DND-41 (cell line): ENCODE data around the gene CCL4.
"Not testable (repeated sequence)": the region's sequence is repeated elsewhere in the genome, so short reads cannot be mapped to it uniquely, and the experiment has no call there.

ENCODE experiments used
- ATAC-seq: fragments of 200-7000 bp; cut with Tn5 transposase; 3 replicates; pipeline ENCODE4 v1.9.1; 2021; ENCODE audit warnings: low read depth; ENCODE audit not compliant: insufficient read depth
- DNase-seq: peaks from one replicate; pipeline ENCODE4 v3.0.0-alpha.2; 2020
- H2AFZ ChIP-seq: 2 replicates; pipeline ENCODE4 v1.6.0; 2012; ENCODE audit warnings: low read depth, low read length
- H3K27ac ChIP-seq: 2 replicates; pipeline ENCODE4 v1.5.1; 2012; ENCODE audit warnings: low read length, inconsistent platforms
- H3K27me3 ChIP-seq: fragments of 200-600 bp; sonication (generic); 2 replicates; pipeline ENCODE4 v1.6.0; 2012; ENCODE audit warnings: low read length, mild to moderate bottlenecking, inconsistent platforms; ENCODE audit not compliant: insufficient read depth, poor library complexity
- H3K36me3 ChIP-seq: 2 replicates; pipeline ENCODE4 v1.5.1; 2012; ENCODE audit warnings: low read length, inconsistent platforms; ENCODE audit not compliant: insufficient read depth
- H3K4me1 ChIP-seq: 2 replicates; pipeline ENCODE4 v1.5.1; 2012; ENCODE audit warnings: mild to moderate bottlenecking, low read length; ENCODE audit not compliant: insufficient read depth
- H3K4me2 ChIP-seq: 2 replicates; pipeline ENCODE4 v1.6.0; 2012; ENCODE audit warnings: mild to moderate bottlenecking, moderate library complexity, low read length, inconsistent platforms; ENCODE audit not compliant: insufficient read depth
- H3K4me3 ChIP-seq, 2 experiments: fragments of 200-600 bp in 1 of 2; shearing (Covaris generic) in 1 of 2; 2 replicates each; pipeline ENCODE4 v1.5.1; 2012 to 2016; ENCODE audit warnings: inconsistent platforms in 2 of 2, low read length in 2 of 2, mild to moderate bottlenecking in 2 of 2, low read depth in 1 of 2, moderate library complexity in 1 of 2
- H3K79me2 ChIP-seq: 2 replicates; pipeline ENCODE4 v1.6.0; 2012; ENCODE audit warnings: low read length, inconsistent platforms; ENCODE audit not compliant: insufficient read depth
- H3K9ac ChIP-seq: 2 replicates; pipeline ENCODE4 v1.6.0; 2012; ENCODE audit warnings: low read depth, mild to moderate bottlenecking, inconsistent platforms, low read length, moderate library complexity
- H3K9me3 ChIP-seq: 2 replicates; pipeline ENCODE4 v1.5.1; 2012; ENCODE audit warnings: low read length, moderate library complexity, mild to moderate bottlenecking, inconsistent platforms; ENCODE audit not compliant: insufficient read depth, severe bottlenecking
- H4K20me1 ChIP-seq: 2 replicates; pipeline ENCODE4 v1.6.0; 2012; ENCODE audit warnings: low read length; ENCODE audit not compliant: insufficient read depth
- CTCF ChIP-seq: IDR thresholded peaks from 2 replicates; pipeline ENCODE4 v1.5.1; 2012; ENCODE audit warnings: borderline replicate concordance, low read length, moderate library complexity, mild to moderate bottlenecking; ENCODE audit not compliant: poor library complexity, severe bottlenecking; ENCODE audit errors: extremely low read depth
- EZH2 ChIP-seq: IDR thresholded peaks from 3 replicates; pipeline ENCODE4 v1.6.1; 2012; ENCODE audit warnings: borderline replicate concordance, low read depth, mild to moderate bottlenecking, moderate library complexity, low read length, inconsistent platforms; ENCODE audit not compliant: severe bottlenecking

Gene CCL4

DNA sequence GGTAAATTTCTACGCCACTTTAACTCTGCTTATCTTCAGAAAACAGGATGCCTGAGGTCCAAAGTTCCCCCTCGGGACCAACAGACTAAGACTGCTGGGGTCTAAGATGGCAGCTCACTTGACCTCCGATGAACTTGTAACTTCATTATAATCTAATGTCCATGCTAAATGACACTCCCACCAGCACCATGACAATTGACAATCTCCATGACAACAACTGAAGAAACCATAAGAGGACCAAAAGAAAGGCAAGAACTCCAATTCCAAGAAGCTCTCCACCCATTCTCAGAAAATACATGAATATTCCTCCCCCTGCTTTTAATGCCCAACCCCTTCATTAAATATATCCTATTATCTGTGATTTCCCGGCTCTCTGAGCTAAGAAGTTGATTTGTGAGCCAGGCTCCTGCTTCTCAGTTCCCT is 7.5 kb downstream of the CCL4 start:
- H3K27me3 ChIP-seq = no peaks in the 10 kb centered on the region
- ATAC-seq = no peak
- no peak for DNase-seq
- H3K36me3 ChIP-seq = no peaks in the 10 kb centered on the region
- TF ChIP-seq CTCF (no peak), EZH2 (no peak)
- H3K79me2 ChIP-seq = no peaks in the 10 kb centered on the region
- no peaks in the 10 kb centered on the region for H3K4me1 ChIP-seq
- H4K20me1 ChIP-seq = no peaks in the 10 kb centered on the region
- H3K4me3 ChIP-seq = no peak overlapping the region
- H3K27ac ChIP-seq = no peak overlapping the region
- no peaks in the 10 kb centered on the region for H3K9me3 ChIP-seq
- H3K4me2 ChIP-seq = no peak overlapping the region
- H2AFZ ChIP-seq = no peak overlapping the region
- no peak overlapping the region for H3K9ac ChIP-seq

DNA sequence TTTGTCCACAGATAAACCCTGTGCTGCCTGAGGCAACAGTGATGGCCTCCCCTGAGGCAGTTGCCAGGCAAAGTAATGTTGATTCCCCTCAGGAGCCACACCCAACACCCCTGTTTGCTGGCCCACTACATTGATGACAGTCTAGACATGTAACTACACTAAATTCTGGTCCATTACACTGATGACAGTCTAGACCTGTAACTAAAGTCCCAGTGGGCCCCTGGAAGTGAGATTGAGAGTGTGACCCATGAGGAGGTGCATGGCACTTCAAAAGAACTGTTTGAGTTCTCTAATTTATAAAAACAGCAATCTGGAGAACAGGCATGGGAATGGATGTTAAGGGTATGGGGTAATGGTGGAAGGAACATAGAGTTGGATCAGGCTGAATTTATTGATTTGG is 8.9 kb downstream of the CCL4 start:
- no peak overlapping the region for H3K4me2 ChIP-seq
- no peak overlapping the region for H3K4me3 ChIP-seq
- DNase-seq (no peak), ATAC-seq (no peak)
- no peaks in the 10 kb centered on the region for H4K20me1 ChIP-seq
- no peaks in the 10 kb centered on the region for H3K79me2 ChIP-seq
- H3K36me3 ChIP-seq = no peaks in the 10 kb centered on the region
- H3K9ac ChIP-seq = no peak overlapping the region
- no peaks in the 10 kb centered on the region for H3K4me1 ChIP-seq
- H3K9me3 ChIP-seq = no peaks in the 10 kb centered on the region
- H3K27ac ChIP-seq = no peak overlapping the region
- no peak for TF ChIP-seq CTCF
- TF ChIP-seq EZH2 = no peak
- no peaks in the 10 kb centered on the region for H3K27me3 ChIP-seq
- H2AFZ ChIP-seq = no peak overlapping the region

- not testable (repeated sequence) for H3K9ac ChIP-seq, H3K9me3 ChIP-seq, H3K36me3 ChIP-seq, H3K79me2 ChIP-seq, H2AFZ ChIP-seq, H4K20me1 ChIP-seq, DNase-seq, H3K4me1 ChIP-seq, H3K4me2 ChIP-seq, ATAC-seq, H3K27me3 ChIP-seq, H3K27ac ChIP-seq, H3K4me3 ChIP-seq
Measured at GRCh38 chr17:36113131-36113530, 9.5 kb downstream of the CCL4 start.

GRCh38 chr17:36114971-36115648 is 11.5 kb downstream of the CCL4 start:
- not testable (repeated sequence) for H3K4me3 ChIP-seq, ATAC-seq, H3K4me2 ChIP-seq, H3K27ac ChIP-seq, H3K79me2 ChIP-seq, H3K4me1 ChIP-seq, H2AFZ ChIP-seq, H3K9me3 ChIP-seq, H3K36me3 ChIP-seq, DNase-seq, H3K9ac ChIP-seq, H4K20me1 ChIP-seq, H3K27me3 ChIP-seq

DNA sequence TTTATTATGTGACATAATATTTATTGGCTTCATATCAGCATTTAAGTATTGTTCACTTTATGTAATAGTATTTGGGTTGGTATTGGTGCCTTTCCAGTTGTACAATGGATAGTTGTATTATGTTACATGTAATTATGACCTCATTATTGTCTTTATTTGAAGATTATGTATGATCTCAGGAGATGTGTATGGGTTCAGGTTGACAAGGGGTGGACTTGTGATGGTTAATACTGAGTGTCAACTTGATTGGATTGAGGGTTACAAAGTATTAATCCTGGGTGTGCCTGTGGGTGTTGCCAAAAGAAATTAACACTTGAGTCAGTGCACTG is 12.0 kb downstream of the CCL4 start:
- H3K4me3 ChIP-seq, H3K4me1 ChIP-seq, H3K9ac ChIP-seq, H2AFZ ChIP-seq, H3K79me2 ChIP-seq, DNase-seq, H3K27me3 ChIP-seq, H4K20me1 ChIP-seq, H3K9me3 ChIP-seq, H3K4me2 ChIP-seq, H3K36me3 ChIP-seq, ATAC-seq, H3K27ac ChIP-seq: not testable (repeated sequence)
